22Rv1 (cell line): ENCODE measurements around the gene SLC1A2.

Experiments
- H3K27ac ChIP-seq: fragments of 450-650 bp; 2 replicates; pipeline ENCODE4 v1.5.1; 2017
- CTCF ChIP-seq: fragments of 450-650 bp; IDR thresholded peaks from 2 replicates; pipeline ENCODE4 v1.5.1; 2017; ENCODE audit warnings: mild to moderate bottlenecking
- ZFX ChIP-seq: fragments of 450-650 bp; IDR thresholded peaks from 2 replicates; pipeline ENCODE4 v1.6.1; 2017; ENCODE audit warnings: antibody characterized with exemption, borderline replicate concordance

The SLC1A2 gene

GRCh38 chr11:35241531-35241930 is 177.8 kb downstream of the SLC1A2 start:
- TF ChIP-seq ZFX (no peak), CTCF (no peak)
- H3K27ac ChIP-seq = no peak overlapping the region

GRCh38 chr11:35241083-35241482 is 178.3 kb downstream of the SLC1A2 start:
- no peak for TF ChIP-seq CTCF
- H3K27ac ChIP-seq = no peak overlapping the region

- TF ChIP-seq CTCF (no peak), ZFX (no peak)
- no peak overlapping the region for H3K27ac ChIP-seq
Observed at GRCh38 chr11:35239471-35240075, 179.8 kb downstream of the SLC1A2 start.

- TF ChIP-seq CTCF = no peak
- no peak for TF ChIP-seq ZFX
- H3K27ac ChIP-seq = no peak overlapping the region
Observed at GRCh38 chr11:35238882-35239281, 180.5 kb downstream of the SLC1A2 start.

- peak; percentile 91 for TF ChIP-seq CTCF
- no peak for TF ChIP-seq ZFX
- no peak overlapping the region for H3K27ac ChIP-seq
Observed at GRCh38 chr11:35237860-35238715, 181.3 kb downstream of the SLC1A2 start.

GRCh38 chr11:35237351-35237750 is 182.0 kb downstream of the SLC1A2 start:
- no peak overlapping the region for H3K27ac ChIP-seq
- TF ChIP-seq ZFX (no peak), CTCF (no peak)

GRCh38 chr11:35236667-35237003 is 182.7 kb downstream of the SLC1A2 start:
- TF ChIP-seq CTCF (no peak), ZFX (no peak)
- H3K27ac ChIP-seq = no peak overlapping the region
